ENCODE measurements around the gene WDFY1. TPM values are rescaled to one million over a fixed set of nuclear protein-coding genes. Genes with fewer than 3 reads are reported as not detected.
A peak's percentile ranks its signal among the peaks of the same experiment; 100 is the strongest.

WDFY1 gene
- total RNA-seq, 1 donor from 2014 or later: 52.6 TPM

DNA sequence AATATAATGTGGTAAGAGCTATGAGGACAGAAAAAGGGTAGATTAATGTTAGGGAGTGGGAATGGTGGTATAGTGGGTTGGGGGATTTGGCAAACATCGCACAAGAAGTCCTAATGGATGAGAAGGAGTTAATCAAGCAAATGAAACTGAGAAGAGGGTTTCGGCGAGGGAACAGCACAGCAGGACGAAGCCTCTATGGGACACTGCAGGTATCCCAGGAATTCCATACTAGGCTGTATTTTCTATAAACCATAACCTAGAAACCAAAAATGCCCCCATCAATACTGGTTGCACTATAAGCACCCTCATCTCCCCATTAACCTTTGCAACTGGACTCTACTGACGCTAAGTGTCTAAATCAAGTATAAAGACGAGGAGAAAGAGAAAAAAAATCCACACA lies 10.3 kb downstream of the WDFY1 start:
- Histone ChIP-seq H2AFZ (ENCODE audit: low read depth, low read length) (no peak overlapping the region), H3K36me3 (ENCODE audit: insufficient read depth, low read length) (no peaks in the 10 kb centered on the region), H4K20me1 (ENCODE audit: insufficient read depth, low read length) (peaks cover 74% of the 10 kb centered on the region), H3K4me2 (ENCODE audit: low read length) (peak overlapping the region; percentile 34), H3K9me3 (ENCODE audit: insufficient read depth, low read depth, low read length) (no peaks in the 10 kb centered on the region), H3K4me3 (ENCODE audit: insufficient read depth, low read depth, low read length) (no peak overlapping the region), H3K9ac (ENCODE audit: low read length) (no peak overlapping the region), H3K4me1 (ENCODE audit: insufficient read depth, low read length) (peaks cover 24% of the 10 kb centered on the region), H3K27ac (ENCODE audit: low read depth, low read length) (no peak overlapping the region), H3K79me2 (ENCODE audit: insufficient read depth, low read length) (peaks cover 95% of the 10 kb centered on the region), H3K27me3 (ENCODE audit: insufficient read depth, low read length) (no peaks in the 10 kb centered on the region)
- no peak overlapping the region for H3K4me3 Mint-ChIP-seq (ENCODE audit: unreplicated experiment)
- peaks cover 56% of the 10 kb centered on the region for H3K4me1 Mint-ChIP-seq (ENCODE audit: low read depth, unreplicated experiment)
- H3K9me3 Mint-ChIP-seq (ENCODE audit: unreplicated experiment): no peaks in the 10 kb centered on the region
- peaks cover 8% of the 10 kb centered on the region for H3K36me3 Mint-ChIP-seq (ENCODE audit: low read depth, unreplicated experiment)
- H3K27me3 Mint-ChIP-seq (ENCODE audit: low read depth, unreplicated experiment): no peaks in the 10 kb centered on the region
- no peak for TF ChIP-seq EZH2 (IDR thresholded peaks at IDR 0.05; ENCODE audit: insufficient read depth, low read length)
- TF ChIP-seq, protein P1, sequence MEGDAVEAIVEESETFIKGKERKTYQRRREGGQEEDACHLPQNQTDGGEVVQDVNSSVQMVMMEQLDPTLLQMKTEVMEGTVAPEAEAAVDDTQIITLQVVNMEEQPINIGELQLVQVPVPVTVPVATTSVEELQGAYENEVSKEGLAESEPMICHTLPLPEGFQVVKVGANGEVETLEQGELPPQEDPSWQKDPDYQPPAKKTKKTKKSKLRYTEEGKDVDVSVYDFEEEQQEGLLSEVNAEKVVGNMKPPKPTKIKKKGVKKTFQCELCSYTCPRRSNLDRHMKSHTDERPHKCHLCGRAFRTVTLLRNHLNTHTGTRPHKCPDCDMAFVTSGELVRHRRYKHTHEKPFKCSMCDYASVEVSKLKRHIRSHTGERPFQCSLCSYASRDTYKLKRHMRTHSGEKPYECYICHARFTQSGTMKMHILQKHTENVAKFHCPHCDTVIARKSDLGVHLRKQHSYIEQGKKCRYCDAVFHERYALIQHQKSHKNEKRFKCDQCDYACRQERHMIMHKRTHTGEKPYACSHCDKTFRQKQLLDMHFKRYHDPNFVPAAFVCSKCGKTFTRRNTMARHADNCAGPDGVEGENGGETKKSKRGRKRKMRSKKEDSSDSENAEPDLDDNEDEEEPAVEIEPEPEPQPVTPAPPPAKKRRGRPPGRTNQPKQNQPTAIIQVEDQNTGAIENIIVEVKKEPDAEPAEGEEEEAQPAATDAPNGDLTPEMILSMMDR (IDR thresholded peaks at IDR 0.05; ENCODE audit: insufficient read depth, low read depth, low read length): no peak
- FAIRE-seq: no peak
- H3K27ac Mint-ChIP-seq (ENCODE audit: unreplicated experiment): peak overlapping the region; percentile 12
- no peak for DNase-seq (ENCODE audit: low read depth)

- Histone ChIP-seq H2AFZ (ENCODE audit: low read depth, low read length) (no peak overlapping the region), H3K79me2 (ENCODE audit: insufficient read depth, low read length) (peaks cover 94% of the 10 kb centered on the region), H3K4me2 (ENCODE audit: low read length) (no peak overlapping the region), H3K4me1 (ENCODE audit: insufficient read depth, low read length) (peaks cover 24% of the 10 kb centered on the region), H4K20me1 (ENCODE audit: insufficient read depth, low read length) (peaks cover 80% of the 10 kb centered on the region), H3K36me3 (ENCODE audit: insufficient read depth, low read length) (no peaks in the 10 kb centered on the region), H3K9me3 (ENCODE audit: insufficient read depth, low read depth, low read length) (no peaks in the 10 kb centered on the region), H3K27ac (ENCODE audit: low read depth, low read length) (no peak overlapping the region), H3K9ac (ENCODE audit: low read length) (no peak overlapping the region), H3K4me3 (ENCODE audit: insufficient read depth, low read depth, low read length) (no peak overlapping the region), H3K27me3 (ENCODE audit: insufficient read depth, low read length) (no peaks in the 10 kb centered on the region)
- Mint-ChIP-seq H3K4me1 (ENCODE audit: low read depth, unreplicated experiment) (peaks cover 58% of the 10 kb centered on the region), H3K27ac (ENCODE audit: unreplicated experiment) (no peak overlapping the region), H3K36me3 (ENCODE audit: low read depth, unreplicated experiment) (no peaks in the 10 kb centered on the region), H3K4me3 (ENCODE audit: unreplicated experiment) (no peak overlapping the region), H3K9me3 (ENCODE audit: unreplicated experiment) (no peaks in the 10 kb centered on the region), H3K27me3 (ENCODE audit: low read depth, unreplicated experiment) (no peaks in the 10 kb centered on the region)
- DNase-seq (ENCODE audit: low read depth) (no peak), FAIRE-seq (no peak)
- no peak for TF ChIP-seq EZH2 (IDR thresholded peaks at IDR 0.05; ENCODE audit: insufficient read depth, low read length)
- TF ChIP-seq, protein P1 (IDR thresholded peaks at IDR 0.05; ENCODE audit: insufficient read depth, low read depth, low read length): no peak
Observed at GRCh38 chr2:223932816-223933800, 12.0 kb downstream of the WDFY1 start.

All from astrocyte (in vitro differentiated cells and primary cell).